Hematopoietic multipotent progenitor cell (in vitro differentiated cells): Measurements from ENCODE around the gene IFI16. TPM values are rescaled to one million over a fixed set of nuclear protein-coding genes. Genes with fewer than 3 reads are reported as not detected.
A peak's percentile ranks its signal among the peaks of the same experiment; 100 is the strongest.
"Not testable (repeated sequence)": the region's sequence is repeated elsewhere in the genome, so short reads cannot be mapped to it uniquely, and the experiment has no call there.

Experiments
- DNase-seq, 3 donors: peaks; one replicate each; pipeline ENCODE4 v3.0.0-alpha.2; 2011 to 2015; ENCODE audit warnings: low read depth in 2 of 3, low spot score in 2 of 3
- total RNA-seq: library from RNA; depleted of rRNA; stranded (reverse); fragments of >200 nt; gene quantifications from one replicate; pipeline ENCODE4 v1.2.3, GENCODE V29; 2012

The IFI16 gene
- total RNA-seq, 1 donor = 24.5 TPM

DNA sequence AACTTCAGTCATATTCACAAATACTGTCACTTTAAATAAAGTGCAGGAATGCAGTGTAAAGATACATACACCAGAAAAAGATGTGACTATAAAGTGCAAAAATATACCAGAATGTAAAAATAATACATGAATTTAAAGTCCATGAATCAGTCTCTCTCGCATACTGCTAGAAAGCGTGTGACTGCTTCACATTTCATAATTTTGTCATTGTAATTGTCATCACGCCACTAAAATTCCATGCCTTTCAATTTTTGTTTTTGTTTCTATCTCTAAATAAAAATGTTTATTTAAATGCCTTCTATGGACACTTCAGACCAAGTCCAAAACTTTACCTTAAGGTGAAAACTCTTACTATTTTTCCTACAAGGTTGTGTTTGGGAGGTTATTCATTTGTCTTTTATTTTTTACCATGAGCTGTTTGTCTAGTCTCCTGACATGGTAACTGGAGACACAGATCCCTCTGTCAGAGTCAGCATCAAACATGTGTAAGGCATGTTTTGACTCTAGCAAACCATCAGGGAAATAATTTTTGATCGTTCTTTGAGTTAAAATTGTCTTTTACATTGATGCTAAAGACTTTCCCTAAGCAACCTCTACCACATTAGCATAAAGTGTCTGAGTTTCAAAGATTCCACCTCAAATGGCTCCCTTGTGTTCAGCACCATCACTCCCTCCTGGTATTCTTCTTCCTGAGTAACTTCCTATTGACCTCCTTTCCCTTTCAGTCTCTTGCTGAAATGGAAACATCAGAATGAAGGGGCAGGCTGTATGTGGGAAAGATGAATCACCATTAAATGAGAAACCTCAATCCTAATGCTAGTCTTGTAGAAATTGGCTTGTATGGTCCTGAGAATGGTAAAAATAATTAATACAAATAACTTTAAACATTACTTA lies 80.8 kb downstream of the IFI16 start:
- DNase-seq = no peak

GRCh38 chr1:159091180-159091560 lies 81.5 kb downstream of the IFI16 start:
- DNase-seq = no peak

- peak in 1 of 3 donors; percentile 50 for DNase-seq
Measured at GRCh38 chr1:159091607-159092031, 81.9 kb downstream of the IFI16 start.

DNA sequence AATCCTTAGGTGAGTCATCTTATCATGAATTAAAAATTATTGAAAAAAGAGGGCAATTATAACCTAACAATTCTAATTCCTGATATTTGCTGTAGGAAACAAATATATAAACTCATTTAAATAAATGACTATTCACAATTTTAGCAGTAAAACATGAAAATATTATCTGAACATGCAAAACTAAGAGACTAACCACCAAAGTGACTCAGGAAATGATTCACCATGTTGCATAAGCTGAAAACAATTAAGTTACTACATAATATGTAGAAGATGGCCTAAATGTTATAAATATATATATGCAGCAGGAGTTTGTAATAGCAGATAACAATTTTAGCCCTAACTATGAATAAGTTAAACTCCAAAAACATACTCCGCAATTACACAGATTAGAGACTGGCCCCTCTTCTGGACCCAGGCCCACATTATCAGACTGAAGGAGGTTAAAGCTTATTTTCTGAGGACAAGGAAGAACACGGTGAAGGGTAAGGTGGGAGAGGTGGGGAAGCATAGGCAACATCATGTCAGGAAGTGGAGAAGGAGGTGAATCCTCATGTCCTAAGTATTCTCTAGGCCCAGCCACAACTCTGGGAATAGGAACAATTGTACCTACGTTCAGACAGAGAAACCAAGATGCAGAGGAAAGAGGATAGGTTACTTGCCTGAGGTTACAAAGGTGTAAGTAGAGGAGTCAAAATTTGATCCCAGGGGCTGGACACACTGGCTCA lies 82.5 kb downstream of the IFI16 start:
- peak in 2 of 3 donors; percentile 64 to 65 for DNase-seq

- DNase-seq = no peak
Measured at GRCh38 chr1:159098596-159098995, 88.9 kb downstream of the IFI16 start.

DNA sequence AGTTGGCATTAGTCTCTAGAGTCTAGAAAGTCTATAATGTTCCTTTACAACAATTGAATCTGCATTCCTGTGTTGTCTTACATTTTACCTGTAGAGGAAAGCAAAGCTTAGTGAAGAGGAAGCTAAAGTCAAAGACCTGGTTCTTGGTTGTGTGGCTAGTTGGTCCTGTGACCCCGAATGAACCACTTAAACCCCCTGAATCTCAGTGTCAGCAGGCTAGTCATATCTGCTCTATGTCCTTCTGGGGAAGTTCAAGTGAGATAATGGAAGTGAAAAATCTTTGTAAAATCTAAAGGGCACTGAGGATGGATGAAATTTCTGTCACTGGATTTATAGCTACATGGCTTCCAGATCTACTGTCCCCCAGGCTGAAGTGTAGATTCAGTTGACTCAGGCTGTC lies 90.9 kb downstream of the IFI16 start:
- no peak for DNase-seq

GRCh38 chr1:159103021-159103420 lies 93.3 kb downstream of the IFI16 start:
- DNase-seq = not testable (repeated sequence)

Other genes starting within 250 kb of the IFI16 start
- gene OR6N1, start 237.7 kb upstream of the IFI16 start, total RNA-seq = not detected
- gene OR6N2, start 228.7 kb upstream of the IFI16 start, total RNA-seq = not detected
- gene MNDA, start 178.6 kb upstream of the IFI16 start, total RNA-seq = 1.1 TPM
- under 0.01 TPM for gene PYHIN1, start 78.4 kb upstream of the IFI16 start, total RNA-seq
- under 0.01 TPM for gene AIM2, start 66.9 kb downstream of the IFI16 start, total RNA-seq
- gene CADM3, start 161.7 kb downstream of the IFI16 start, total RNA-seq = not detected
- 0.27 TPM for gene ACKR1, start 195.0 kb downstream of the IFI16 start, total RNA-seq